ENCODE results near the gene SLC9A4. TPM values are rescaled to one million over a fixed set of nuclear protein-coding genes. Genes with fewer than 3 reads are reported as not detected.
A peak's percentile ranks its signal among the peaks of the same experiment; 100 is the strongest.

Gene SLC9A4, protein sequence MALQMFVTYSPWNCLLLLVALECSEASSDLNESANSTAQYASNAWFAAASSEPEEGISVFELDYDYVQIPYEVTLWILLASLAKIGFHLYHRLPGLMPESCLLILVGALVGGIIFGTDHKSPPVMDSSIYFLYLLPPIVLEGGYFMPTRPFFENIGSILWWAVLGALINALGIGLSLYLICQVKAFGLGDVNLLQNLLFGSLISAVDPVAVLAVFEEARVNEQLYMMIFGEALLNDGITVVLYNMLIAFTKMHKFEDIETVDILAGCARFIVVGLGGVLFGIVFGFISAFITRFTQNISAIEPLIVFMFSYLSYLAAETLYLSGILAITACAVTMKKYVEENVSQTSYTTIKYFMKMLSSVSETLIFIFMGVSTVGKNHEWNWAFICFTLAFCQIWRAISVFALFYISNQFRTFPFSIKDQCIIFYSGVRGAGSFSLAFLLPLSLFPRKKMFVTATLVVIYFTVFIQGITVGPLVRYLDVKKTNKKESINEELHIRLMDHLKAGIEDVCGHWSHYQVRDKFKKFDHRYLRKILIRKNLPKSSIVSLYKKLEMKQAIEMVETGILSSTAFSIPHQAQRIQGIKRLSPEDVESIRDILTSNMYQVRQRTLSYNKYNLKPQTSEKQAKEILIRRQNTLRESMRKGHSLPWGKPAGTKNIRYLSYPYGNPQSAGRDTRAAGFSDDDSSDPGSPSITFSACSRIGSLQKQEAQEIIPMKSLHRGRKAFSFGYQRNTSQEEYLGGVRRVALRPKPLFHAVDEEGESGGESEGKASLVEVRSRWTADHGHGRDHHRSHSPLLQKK
- not detected in 2 replicates for total RNA-seq (2014; rRNA removed; shearing (Covaris generic))

DNA sequence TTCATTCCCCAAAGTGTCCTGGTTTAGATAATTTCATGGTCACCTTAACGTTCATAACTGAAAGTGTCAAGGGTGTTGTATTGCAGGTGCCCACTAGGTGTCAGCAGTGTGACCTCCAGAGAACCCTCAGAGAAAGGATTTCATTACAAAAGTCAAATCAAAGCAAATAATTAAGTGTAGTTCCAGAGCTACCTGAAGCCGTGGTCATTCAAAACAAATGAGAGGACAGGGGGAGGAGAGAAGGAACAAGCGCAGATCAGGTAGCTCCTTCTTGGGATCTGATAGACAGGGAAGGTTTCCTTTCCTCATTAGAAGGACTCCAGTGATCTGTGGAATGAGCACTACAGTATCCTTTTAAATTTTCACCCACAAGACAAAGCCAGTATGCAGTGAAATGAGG is at the start of gene SLC9A4:
TSS of gene SLC9A4 (plus strand) at position 207 of the 400 bp plus-strand sequence. CDS start 534 bp downstream, outside the sequence.
- DNase-seq (ENCODE audit: low read depth), result peak; percentile 35

GRCh38 chr2:102423368-102423767 is 49.7 kb upstream of the SLC9A4 start:
- DNase-seq (ENCODE audit: low read depth), result no peak

DNA sequence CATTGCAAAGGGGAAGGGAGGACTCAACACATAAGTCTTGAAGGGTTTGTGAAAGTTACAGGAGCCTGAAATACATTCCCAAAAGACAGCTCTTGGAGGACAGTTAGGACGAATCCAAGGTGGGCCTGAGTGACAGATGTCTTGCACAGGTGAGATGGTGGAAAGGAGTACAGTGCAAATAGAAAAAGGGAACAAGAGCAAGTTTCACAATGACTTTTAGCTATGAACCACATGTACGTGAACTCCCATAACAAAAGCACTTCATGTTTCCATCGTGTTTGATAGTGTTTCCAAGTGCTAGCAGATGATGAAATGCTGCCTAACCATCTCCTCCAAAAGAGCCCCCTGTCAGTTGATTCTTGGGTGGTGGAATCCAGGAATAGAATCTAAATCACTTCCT is 48.3 kb upstream of the SLC9A4 start:
- no peak for DNase-seq (ENCODE audit: low read depth)

DNA sequence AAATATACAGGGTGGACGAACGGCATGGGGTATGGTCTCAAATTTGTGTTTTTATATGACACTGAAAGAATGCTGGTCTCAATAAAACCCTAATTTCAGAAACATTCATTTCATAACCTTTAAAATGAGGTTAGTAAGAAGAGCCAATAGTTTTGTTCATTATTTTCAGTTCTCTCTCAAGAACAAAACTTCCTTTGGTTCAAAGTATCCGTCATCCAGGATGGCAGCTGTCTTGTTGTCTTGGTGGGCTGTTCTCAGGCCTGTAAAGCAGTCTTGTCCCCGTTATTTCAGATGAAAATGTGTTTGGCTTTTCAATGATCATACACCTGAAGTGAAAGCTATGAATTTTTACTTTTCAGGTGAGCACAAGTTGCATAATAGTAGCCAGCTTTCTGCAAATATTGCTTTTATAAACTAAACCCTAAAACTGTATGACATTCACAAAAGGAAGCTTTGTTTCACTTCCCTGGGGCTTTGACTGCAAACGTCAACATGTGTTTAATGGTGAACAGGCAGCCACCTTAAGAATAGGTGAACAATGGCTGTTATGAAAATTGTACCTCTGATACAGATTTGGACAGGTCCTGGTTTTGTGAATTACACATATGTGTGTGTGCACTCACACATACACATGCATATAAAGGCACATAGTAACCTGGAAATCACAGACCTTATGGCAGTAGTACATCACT is 47.4 kb upstream of the SLC9A4 start:
- no peak for DNase-seq (ENCODE audit: low read depth)

GRCh38 chr2:102427249-102427648 is 45.8 kb upstream of the SLC9A4 start:
- no peak for DNase-seq (ENCODE audit: low read depth)

DNA sequence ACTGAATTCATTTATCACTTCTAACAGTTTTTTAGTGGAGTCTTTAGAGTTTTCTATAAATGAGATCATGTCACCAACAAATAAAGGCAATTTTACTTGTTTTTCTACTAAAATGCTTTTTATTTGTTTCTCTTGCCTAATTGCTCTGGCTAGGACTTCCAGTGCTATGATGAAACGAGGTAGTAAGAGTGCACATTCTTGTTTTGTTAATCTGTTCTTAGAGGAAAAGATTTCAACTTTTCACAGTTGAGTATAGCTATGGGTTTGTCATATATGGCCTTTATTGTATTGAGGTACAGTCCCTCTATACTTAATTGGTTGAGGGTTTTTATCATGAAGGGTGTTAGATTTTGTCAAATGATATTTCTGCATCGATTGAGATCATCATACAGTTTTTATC is 44.5 kb upstream of the SLC9A4 start:
- no peak for DNase-seq (ENCODE audit: low read depth)

DNA sequence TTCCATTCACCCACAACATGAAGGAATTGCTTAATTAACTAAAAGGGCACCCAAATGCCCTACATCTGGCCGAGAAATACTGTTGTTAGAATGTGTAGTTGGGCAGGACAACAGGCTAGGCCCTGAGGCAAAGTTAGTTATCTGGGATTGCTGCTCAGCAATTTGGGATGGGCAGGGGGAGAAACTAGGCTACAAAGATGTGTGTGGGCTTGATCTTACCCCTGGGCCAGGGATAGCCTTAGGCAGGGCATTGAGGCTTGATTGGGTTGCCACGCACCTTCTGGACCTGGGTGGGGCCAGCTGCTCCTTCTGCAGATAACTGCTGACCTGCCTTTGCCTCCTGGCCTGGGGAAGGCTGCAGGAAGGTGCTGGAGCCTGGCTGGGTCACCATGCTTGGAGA is 40.6 kb upstream of the SLC9A4 start:
- DNase-seq (ENCODE audit: low read depth), result no peak

- DNase-seq (ENCODE audit: low read depth), result no peak
Measured at GRCh38 chr2:102433973-102434654, 38.9 kb upstream of the SLC9A4 start.

DNA sequence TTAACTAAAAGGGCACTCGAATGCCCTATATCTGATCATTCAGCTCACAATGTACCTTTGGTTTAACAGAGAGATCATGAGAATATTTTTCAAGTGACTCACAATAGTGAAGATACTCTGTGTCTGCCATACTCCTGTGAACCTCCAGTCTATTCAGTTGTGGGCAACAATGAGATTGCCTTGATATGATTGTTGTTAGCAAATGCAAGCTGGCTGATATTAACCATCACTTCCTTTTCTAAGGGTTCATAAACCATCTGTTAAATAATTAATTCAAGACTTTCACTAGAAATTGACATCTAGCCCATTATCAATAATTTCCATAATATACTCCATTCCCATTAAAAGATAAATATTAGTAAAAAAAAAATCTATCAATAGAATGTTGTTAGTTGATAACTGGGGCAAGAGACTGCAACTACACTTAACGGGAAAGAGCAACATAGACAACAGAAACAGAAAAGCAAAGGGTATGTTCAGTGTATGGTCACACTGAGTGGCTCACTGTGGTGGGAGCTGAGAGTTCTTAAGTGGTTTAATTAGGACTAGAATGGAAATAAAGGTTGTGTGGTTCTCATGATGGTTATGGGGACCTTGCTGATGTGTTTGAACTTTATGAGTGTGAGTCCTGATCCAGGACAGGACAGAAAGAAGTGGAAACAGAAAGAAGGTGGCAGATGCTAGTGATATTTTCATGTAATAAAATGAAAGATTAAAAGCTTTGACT is 38.2 kb upstream of the SLC9A4 start:
- DNase-seq (ENCODE audit: low read depth), result no peak

DNA sequence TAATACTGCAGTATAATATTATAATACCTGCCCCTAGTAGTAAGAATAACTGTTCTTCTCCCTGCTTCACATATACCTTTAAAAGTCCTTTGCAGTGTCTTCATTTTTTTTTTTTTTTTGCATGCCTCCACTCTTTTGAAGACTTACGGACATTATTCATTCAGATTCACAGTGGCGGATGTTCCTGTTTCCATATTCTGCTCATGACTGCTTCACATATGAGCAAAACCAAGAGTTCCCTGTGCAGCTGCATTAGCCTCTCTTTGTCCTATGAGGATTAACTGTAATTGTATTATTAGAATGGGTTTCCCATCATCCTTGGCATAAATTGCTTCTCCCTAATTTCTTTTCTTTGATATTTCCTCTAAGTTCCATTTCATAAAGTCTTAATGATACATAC is 37.3 kb upstream of the SLC9A4 start:
- no peak for DNase-seq (ENCODE audit: low read depth)

GRCh38 chr2:102436323-102436722 is 36.7 kb upstream of the SLC9A4 start:
- DNase-seq (ENCODE audit: low read depth), result no peak

- no peak for DNase-seq (ENCODE audit: low read depth)
Measured at GRCh38 chr2:102437122-102437521, 35.9 kb upstream of the SLC9A4 start.

DNA sequence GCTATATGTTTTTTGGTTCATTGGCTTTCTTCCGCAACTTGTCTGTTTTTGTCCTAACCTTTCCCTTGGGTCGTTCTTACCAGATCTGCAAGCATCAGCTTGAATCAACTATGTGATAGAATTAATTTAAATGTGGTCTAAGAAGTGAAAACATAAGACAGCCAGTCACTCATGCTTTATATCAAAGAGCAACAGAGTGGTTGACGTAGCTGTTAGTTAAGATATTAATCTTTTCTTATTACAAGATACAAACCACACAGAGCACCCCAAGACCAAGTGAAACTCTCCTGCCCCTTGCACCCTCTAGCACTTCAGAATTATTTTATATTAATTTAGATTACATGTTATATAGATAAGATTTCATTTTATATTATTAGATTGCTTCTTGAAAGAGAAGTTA is 34.9 kb upstream of the SLC9A4 start:
- DNase-seq (ENCODE audit: low read depth), result no peak

GRCh38 chr2:102438578-102438977 is 34.4 kb upstream of the SLC9A4 start:
- DNase-seq (ENCODE audit: low read depth), result no peak

- peak; percentile 36 for DNase-seq (ENCODE audit: low read depth)
Measured at GRCh38 chr2:102439065-102439695, 33.8 kb upstream of the SLC9A4 start.

DNA sequence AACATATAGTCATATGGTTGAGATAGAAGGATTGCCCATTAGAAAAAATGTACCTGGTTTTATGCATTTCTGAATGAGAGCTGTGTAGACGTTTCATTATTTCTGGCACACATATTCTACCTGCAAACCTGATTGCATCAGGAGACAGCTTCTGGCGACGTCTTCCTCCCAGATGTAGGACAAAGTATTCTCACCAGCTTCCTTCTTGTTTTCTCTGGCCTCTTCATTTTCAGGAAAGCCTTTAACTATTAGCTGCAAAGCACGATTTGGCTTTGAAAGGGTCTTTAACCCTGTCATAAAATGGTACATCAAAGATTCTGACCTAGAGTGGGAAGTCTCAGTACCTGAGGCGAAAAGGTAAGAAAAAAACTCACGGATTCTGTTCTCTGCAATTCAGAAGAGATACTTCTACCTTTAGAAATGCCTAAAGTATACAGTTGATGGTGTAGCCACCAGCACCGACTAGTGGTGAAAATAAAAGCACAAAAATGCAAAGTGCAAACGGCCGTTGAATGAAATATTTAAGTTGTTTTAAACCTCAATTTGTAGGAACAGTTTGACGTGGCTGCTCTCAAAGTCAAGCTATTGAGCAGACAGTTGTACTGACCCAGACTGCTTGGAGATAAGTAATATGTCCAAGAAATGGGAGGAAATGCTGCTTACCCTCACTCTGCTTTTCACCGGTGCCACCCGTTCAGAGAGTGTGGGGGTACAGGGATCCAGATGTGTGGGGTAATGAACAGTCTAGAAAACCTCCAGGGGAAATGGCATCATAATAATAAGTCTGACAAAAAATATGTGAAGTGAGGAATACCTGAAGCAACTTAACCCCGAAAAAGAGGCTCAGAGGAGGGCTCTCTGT is 29.8 kb upstream of the SLC9A4 start:
- peak; percentile 8 for DNase-seq (ENCODE audit: low read depth)

- no peak for DNase-seq (ENCODE audit: low read depth)
Measured at GRCh38 chr2:102444233-102444632, 28.8 kb upstream of the SLC9A4 start.

DNA sequence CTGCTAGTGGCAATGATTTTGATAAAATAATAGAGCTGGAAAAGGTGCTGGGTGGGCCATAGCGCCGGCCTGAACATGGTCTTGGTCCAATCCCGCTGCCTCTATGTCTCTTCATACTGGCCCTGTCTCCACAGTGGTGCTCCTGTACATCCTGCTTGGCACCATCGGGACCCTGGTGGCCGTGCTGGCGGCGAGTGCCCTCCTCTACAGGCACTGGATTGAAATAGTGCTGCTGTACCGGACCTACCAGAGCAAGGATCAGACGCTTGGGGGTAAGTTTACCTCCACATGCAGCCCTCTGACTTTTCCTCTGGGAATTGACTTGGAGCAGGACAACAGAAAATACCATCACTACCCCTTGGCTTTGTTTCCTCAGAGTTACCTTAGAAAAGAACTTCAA is 26.1 kb upstream of the SLC9A4 start:
- DNase-seq (ENCODE audit: low read depth), result no peak

- peak; percentile 18 for DNase-seq (ENCODE audit: low read depth)
Measured at GRCh38 chr2:102449370-102449974, 23.6 kb upstream of the SLC9A4 start.

Data from M059J (cell line).